ENCODE measurements around the gene SNX9.
"Not testable (repeated sequence)": the region's sequence is repeated elsewhere in the genome, so short reads cannot be mapped to it uniquely, and the experiment has no call there.

Gene SNX9

DNA sequence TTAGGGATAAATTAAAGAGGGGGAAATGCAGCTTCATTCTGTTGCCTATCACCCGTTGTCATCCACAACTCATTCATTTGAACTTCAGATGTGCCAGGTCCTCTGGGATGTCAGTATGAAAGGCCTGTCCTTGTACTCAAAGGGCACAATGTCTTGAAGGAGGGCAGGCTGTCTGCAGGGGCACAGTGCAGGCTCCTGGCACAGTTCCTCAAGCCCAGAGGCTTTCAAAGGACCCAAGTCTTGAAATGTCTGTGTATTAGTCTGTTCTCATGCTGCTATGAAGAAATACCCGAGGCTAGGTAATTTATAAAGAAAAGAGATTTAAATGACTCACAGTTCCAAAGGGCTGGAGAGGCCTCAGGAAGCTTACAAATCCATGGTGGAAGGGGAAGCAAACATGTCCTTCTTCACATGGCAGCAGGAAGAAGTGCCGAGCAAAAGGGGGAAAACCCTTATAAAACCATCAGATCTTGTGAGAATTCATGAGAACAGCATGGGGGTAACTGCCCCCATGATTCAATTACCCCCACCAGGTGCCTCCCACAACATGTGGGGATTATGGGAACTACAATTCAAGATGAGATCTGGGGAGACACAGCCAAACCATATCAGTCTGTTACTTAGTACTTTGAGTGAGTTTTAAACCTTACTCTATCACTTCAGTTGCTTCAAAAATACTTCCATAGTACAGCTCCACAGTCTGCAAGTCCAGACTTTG is 9.4 kb downstream of the SNX9 start:
- DNase-seq, result no peak

DNA sequence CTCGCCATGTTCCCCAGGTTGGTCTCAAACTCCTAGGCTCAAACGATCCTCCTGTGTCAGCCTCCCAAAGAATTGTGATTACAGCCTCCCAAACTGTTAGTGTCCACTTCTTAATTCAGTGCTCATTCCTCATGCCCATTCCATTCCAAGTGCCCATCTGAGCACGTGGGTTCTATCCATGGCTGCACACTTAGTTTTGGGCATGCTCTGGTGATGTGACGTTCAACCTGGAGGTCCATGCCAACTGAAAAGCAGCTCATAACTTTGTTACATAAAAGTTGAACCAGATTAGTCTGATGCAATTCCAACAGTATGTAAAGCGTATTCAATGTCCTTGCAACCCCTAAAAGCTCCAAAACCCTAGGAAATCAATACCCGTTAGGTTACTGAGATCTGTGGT is 11.5 kb downstream of the SNX9 start:
- DNase-seq, result no peak

DNA sequence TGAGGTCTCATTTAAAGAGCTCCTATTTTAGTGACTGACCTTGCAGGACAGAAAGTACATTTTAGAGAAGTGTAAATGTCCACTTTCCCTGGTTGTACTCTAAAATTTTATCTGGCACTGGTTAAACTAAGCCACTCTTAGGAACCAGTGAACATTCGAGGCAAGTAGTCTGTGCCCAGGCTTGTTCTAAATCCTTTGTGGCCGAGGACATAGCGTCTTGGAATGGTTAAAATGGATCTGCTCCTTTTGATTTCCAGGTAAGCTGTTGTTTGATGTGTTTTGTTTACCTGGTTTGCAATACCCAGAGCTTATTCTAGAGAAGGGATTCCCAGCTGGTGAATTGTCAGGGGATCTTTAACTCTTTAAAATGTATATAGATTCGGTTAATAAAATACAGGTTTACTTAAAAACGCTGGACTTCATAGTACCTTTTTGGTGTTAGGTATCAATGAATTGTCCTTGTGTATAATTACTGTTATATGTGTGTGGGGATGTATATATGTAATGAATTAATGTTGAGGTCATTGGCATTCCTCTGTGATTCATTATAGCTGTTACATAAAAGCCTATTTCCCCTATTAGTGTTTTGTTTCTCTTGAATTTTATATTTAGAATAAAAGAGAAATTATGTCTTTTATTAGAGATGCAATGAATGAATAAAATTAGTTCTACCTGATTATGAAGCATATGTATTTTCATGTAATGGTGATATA is 15.8 kb downstream of the SNX9 start:
- no peak for DNase-seq

DNA sequence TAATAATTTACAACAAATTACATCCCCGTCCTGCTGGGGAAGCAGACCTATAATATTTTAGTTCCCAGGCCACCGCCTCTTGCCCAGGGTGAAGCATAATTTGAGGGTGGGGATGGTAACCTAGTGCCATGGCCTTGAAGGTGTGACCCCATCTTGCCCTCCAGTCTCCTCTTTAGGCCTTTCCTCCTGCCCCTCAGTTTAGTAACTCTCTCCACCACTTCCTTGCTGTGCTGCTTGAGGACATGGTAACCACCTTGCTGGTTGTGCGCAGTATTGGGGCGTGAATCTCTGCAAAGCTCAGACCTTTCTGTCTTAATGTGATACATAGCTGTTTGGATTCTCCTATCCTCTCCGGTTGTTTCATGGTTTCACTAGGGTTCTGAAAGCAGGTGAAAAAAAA is 16.6 kb downstream of the SNX9 start:
- DNase-seq, result no peak

DNA sequence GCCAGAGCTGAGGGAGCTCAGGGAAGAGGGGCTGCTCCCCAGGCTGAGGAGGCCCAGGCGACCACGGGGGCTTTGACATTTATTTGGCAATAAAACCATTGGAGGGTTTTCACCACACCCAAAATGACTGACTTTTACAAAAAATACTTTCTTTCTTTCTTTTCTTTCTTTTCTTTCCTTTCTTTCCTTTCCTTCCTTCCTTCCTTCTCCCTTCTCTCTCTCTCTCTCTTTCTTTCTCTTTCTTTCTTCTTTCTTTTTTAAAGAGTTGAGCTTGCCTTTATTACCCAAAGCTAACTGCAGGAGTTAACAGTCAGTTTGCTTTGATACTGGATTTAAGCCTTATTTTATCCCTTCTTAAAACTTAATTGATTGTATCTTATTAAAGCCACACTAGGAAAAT is 17.2 kb downstream of the SNX9 start:
- no peak for DNase-seq

DNA sequence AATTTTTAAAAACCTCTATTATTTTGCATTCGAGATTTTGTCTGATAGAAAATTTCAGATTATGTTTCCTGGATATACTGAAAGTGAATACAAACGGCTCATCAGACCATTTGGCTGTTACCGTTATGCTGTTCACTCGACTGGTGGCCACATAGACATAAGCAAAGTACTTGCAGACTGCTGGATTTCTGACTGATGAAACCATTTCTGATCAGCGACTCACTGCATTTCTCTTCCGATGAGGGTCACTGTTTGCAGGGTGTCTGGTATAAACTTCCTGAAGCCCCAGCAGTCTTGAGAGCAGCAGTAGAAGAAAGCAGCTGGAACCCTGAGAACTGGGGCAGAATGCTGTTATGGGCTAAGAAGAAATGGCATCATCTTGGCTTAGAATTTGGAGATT is 17.7 kb downstream of the SNX9 start:
- DNase-seq, result no peak

DNA sequence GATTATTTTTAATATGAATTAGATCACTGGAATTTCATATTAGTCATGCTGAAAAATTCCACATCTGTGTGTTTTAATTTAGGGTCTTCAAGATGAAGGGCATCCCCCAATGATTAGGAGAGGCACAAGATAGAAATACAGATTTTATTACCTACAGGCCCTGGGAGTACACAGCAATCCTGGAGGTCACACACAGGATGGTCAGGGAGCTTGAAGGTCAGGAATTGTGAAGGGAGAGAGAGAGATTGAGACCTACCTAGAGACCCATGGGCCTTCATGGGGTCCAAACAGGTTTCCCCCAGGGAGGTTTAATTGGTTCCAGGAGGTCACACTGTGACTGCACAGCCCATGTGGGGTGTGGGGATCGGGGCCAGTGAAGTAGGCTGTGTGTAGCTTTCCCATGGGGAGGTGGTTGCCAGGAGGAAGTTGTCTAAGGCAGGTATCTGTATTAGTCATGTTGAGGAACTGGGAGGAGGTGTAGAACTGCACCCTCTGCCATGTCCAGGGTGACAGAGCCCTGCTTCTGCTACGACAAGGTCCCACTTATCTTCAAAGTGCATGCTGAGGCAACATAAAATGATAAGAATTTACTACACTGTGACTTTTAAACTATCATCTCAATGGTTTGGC is 18.3 kb downstream of the SNX9 start:
- DNase-seq, result no peak

DNA sequence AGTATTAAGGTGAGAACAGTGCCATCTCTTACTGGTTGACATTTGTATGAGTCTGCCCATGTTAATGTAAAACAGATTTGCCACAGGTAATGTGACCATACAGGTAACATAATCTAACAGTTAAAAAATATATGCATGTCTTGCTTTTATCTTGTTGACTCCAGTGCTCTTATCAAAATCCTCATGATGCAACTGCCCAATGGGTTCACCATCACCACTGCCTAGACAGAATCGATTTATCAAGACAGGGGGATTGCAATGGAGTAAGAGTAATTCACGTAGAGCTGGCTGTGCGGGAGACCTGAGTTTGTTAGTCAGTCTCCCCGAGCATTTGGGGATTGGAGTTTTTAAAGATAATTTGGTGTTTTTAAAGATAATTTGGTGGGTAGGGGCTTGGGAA is 19.2 kb downstream of the SNX9 start:
- DNase-seq, result no peak

DNA sequence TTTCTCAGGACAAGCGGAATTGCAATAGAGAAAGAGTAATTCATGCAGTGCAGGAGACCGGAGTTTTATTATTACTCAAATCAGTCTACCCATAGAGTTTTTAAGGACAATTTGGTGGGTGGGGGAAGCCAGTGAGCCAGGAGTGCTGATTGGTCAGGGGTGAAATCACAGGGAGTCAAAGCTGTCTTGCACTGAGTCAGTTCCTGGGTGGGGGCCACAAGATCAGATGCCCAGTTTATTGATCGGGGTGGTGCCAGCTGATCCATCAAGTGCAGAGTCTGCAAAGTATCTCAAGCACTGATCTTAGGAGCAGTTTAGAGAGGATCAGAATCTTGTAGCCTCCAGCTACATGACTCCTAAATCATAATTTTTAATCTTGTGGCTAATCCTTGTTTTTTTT is 21.1 kb downstream of the SNX9 start:
- DNase-seq, result not testable (repeated sequence)

DNA sequence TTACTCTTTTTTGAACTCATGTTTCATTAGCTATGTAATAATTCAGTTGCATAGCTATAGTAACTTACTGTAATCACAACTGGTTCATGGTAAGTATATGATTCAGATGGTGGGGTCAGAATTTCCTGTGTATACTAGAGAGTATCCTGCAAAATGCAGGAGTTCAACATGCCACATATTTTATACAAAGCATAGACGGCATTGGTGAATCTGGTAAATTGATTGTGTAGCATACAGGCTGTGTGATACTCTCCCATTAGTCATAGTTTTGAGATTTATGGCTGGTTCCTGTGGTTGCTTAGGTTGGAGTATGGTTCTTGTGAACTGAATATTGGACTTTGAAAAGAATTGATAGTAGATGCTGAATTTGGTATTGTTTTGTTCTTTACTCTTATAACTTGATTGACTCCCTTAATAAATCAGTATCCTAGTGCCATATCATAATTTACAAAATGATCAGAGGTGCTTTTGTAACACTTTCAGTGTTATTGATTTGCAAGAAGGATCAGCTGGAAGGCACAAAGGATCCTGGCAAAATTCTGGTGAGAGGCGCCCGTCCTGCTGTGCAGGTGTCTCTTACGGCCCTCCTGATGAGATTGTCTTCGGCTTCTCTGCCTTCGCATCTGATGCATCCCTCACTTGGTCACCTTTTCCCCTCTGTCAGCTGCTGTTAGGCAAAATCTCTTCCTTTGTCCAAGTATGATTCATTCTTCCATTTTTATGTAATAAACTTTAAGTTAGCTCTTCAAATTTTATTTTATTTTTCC is 22.6 kb downstream of the SNX9 start:
- DNase-seq, result no peak

DNA sequence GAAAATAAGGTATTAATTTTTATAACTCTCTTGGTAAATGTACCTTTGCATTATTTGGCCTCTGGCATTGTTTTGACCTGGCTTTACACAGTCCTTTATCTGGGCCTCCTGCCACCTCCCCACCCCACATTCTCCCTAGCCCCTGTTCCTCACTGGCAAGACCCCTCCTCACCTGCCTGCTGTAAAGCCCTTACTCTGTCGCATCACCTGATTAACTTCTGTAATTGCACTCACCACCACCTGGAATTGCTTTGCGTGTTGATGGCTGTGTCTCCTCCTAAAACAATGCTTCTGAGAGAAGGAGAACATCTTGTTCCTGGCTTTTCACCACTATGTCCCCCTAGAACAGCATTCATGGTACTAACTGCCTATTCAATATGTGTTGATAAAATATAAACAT is 24.8 kb downstream of the SNX9 start:
- no peak for DNase-seq

DNA sequence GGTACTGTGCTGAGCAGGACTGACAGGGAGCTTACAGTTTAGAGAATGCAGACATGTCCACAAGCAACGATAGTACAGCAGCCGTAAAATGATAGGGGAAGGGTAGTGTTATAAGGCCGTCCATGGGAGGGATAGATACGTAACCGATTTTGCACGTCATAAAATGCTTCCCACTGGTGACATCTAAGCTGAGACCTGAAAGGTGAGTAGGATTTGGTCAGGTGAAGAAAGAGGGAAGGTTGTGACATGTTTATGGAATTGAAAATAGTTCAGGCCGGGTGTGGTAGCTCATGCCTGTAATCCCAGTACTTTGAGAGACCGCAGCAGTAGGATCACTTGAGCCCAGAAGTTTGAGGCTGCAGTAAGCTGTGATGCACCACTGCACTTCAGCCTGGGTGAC is 25.6 kb downstream of the SNX9 start:
- no peak for DNase-seq

DNA sequence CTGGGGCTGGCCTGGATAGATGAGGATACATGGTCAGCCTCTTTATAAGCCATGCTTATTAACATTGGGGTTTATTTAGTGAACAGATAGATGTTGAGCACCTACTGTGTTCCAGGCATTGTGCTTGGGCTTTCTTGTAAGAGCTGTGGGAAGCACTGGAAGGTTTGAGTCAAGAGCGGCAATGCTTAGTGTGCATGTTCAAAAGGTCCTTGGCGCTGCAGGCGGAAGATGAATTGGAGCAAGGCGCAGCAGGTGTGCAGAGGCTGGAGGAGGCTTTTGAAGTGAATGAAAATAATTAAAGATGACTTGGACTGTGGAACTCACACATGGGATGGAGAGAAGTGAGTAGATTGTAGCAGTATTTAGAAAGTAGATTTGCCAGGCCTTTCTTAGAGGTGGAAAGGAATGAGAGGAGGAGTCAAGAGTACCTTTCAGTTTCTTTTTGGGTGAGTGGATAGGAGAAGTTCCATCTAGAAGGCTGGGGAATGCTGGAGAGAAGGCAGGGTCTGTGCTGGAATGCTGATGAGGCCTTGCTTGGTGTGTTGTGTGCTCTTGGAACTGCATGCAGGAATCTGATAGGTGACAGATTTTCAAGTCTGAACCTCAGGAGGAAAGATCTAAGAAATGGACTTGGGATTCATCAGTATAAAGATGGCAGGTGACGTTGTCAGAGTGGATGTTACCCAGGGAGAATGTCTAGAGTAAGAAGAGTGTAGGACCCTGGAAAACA is 26.4 kb downstream of the SNX9 start:
- DNase-seq, result no peak

DNA sequence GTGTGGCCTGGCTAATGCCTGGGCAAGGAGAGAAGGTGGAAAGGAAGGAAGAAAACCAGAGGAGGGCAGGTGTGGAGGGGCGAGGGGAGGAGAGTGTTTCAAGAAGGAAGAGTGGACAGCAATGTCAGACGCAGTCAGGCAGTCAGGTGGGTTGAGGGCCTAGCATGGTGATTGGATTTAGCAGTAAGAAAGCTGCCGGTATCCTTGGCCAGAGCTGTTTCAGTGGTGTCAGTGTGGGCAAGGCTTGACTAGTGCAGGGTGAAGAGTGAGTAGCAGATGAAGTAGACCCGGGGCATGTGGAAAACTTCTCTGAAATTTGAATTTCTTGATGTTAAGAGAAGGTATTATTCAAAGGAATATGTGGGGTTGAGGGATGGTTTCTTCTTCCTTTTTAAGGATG is 27.0 kb downstream of the SNX9 start:
- no peak for DNase-seq

DNA sequence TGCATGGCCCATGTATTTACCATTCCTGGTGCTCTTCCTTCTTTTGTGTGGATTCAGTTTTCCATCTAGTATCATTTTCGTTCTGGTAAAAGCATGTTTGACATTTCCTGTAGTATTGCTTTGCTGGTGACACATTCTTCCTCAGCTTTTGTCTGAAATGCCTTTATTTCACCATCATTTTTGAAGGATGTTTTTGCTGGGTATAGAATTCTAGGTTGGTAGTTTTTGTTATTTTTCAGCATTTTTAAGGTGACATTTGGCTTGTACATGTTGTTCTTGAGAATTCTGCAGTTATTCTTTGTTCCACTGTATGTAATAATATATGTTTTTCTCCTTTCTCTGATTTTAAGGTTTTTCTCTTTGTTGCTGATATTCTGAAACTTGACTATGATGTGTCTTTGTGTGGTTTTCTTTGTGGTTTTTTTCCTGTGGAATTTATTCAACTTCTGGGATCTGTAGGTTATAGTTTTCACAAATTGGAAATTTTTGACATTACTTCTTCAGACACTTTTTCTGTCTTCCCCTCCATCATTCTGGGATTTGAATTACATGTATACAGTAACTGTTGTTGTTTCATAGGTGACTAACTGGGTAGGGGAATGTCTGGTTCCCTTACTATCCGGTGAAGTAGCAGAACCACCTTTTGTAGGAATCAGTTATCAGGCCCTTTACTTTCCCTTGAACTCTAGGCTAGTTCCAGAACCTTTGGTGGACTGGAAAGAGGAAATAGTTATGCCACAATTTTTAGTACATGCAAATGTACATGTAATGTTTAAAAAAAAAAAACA is 30.2 kb downstream of the SNX9 start:
- no peak for DNase-seq

DNA sequence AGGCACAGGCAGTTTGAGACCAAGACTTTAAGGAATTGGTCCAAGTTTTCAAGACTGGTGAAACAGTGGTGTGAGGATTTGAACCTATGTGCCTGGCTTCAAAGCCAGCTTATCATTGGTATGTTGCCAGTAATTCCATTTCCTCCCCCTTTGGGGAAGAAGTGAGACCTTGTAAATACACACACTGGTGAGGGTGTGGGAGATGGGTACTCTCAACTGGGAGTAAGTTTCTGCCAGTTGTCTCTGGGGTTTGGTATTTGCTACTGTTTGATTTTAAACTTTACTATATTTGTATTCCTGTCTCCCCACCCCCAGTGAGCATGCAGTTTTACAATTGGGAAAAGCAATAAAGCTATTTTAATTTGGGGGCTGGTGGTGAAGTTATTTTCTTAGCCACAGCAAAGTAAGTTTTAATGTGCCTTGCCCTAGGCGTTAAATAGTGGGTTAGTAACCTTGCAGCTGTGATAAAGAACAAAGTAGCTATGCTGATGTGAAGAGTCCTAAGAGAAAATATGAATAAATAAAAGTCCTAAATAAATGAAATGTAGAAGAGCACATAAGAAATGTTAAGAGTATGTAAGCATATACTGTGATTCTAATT is 31.0 kb downstream of the SNX9 start:
- no peak for DNase-seq

DNA sequence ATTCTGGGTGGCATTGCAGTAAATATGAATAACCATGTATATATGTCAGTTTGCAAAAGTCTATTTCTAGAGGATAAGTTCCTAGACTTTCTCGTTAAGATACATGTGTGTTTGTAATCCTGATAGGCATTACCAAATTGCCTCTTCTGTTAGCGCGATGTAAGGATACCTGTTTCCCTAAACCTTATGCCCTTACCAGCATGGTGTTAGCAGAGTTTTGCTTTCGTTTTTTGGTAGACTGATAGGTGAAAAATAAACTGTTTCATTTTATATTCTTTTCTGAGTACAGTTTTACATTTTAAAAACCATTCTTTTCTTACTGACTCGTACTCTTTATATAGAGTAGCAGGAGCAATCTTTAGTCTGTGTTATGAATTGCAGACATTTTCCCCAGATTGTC is 32.3 kb downstream of the SNX9 start:
- no peak for DNase-seq

DNA sequence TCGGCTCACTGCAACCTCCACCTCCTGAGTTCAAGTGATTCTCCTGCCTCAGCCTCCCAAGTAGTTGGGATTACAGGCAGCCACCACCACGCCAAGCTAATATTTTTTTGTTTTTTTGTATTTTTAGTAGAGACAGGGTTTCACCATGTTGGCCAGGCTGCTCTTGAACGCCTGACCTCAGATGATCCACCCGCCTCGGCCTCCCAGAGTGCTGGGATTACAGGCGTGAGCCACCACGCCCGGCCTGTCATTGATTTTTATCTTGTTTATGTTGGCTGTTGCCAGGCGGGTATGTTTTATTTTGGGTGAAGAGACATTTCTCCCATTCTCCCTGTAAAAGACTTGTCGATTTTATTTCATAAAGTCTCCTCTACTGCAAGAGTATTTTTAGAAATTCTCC is 32.8 kb downstream of the SNX9 start:
- DNase-seq, result not testable (repeated sequence)

DNA sequence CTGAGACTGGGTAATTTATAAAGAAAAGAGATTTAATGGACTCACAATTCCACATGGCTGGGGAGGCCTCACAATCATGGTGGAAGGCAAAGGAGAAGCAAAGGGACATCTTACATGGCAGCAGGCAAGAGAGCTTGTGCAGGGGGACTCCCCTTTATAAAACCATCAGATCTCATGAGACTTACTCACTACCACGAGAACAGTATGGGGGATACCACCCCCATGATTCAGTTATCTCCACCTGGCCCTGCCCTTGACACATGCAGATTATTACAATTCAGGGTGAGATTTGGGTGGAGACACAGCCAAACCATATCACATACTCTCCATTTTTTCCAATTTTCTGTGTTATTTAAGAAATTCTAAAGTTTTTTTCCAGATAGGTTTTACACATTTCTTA is 35.6 kb downstream of the SNX9 start:
- DNase-seq, result not testable (repeated sequence)

DNA sequence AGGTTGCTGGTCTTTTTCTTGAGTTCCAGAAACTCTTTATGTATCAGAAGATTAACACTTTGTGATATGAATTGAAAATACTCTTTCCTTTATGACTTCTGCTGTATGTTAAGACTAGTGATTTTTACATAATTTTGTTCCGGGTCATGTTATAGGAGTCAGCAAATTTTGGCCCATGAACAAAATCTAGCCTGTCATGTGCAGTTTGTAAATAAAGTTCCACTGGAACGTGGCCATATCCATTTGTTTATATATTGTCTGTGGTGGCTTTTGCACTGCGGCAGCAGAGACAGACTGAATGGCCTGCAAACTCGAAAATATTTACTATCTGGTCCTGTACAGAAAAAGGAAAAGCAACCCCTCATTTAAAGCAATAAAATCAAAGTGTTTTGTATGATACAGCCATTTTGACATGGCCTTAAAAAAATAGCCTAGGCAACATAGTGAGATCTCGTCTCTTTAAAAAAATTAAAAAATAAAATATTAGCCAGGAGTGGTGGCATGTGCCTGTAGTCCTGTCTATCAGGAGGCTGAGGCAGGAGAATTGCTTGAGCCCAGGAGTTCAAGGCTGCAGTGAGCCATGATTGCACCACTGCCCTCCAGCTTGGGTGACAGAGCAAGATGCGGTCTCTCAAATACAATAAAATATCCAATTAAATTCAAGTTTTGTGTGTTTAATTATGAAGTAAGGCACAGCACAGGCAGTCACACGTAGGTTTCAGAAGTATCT is 36.9 kb downstream of the SNX9 start:
- DNase-seq, result no peak

DNA sequence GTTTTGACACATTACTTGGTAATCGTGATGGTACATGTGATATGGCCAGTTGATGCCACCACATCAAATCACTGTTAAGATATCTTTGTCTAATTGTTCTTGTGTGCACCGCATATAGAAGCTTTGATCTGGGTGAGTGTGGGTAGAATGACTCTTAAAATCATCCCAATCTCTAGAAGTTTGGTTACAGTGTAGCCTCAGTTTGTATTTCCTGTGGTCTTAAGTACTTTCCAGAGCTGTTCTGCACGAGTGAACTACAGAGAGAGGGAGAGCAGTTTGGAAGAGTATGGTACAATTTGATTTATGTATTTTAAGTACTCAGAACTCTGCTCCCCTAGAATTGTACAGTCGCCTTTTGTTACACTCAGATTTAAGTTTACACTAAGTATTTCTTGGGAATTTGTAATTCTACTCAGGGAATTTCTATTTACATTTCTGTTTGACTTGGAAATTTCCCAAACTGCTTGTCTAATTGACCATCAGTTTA is 37.5 kb downstream of the SNX9 start:
- DNase-seq, result peak; percentile 53

Measured in CD4-positive, alpha-beta T cell treated with Interleukin-10 for 1 hour (primary cell).